Panc1 (cell line): ENCODE data around the gene SNED1. TPM values are rescaled to one million over a fixed set of nuclear protein-coding genes. Genes with fewer than 3 reads are reported as not detected.

Source experiments
- ATAC-seq: fragments of 200-7000 bp; cut with Tn5 transposase; 2 replicates; pipeline ENCODE4 v1.9.1; 2020; ENCODE audit warnings: mild to moderate bottlenecking, moderate library complexity
- BruUV-seq: library from RNA; stranded (reverse); fragments of 400-500 nt; replicated peaks from 2 replicates; lab custom pipeline; 2021; lab: Mats Ljungman, UMichigan
- CTCF ChIA-PET: fragments of 300-600 bp; sonication (Branson Sonifier 250); formaldehyde crosslinking; loops from one replicate; lab custom pipeline; 2022; ENCODE audit warnings: antibody characterized with exemption; lab: Charles Lee
- POLR2A ChIA-PET: fragments of 300-600 bp; sonication (Branson Sonifier 250); formaldehyde crosslinking; loops from one replicate; lab custom pipeline; 2022; ENCODE audit warnings: antibody characterized with exemption; lab: Charles Lee
- DNase-seq: peaks from one replicate; pipeline ENCODE4 v3.0.0-alpha.2; 2010; ENCODE audit warnings: low read depth, low spot score
- H3K27ac ChIP-seq: 2 replicates; pipeline ENCODE4 v1.5.1; 2011; ENCODE audit warnings: mild to moderate bottlenecking, low read length, inconsistent platforms
- H3K27me3 ChIP-seq: fragments of 200-500 bp; sonication (Bioruptor generic); 2 replicates; pipeline ENCODE4 v1.6.0; 2014; ENCODE audit warnings: low read length, inconsistent platforms; ENCODE audit not compliant: control insufficient read depth, insufficient read depth
- H3K36me3 ChIP-seq: fragments of 200-500 bp; sonication (Bioruptor generic); 2 replicates; pipeline ENCODE4 v1.5.1; 2014; ENCODE audit warnings: inconsistent platforms, mild to moderate bottlenecking, low read length, moderate library complexity; ENCODE audit not compliant: control insufficient read depth, insufficient read depth
- H3K4me1 ChIP-seq: 2 replicates; pipeline ENCODE4 v1.5.1; 2011; ENCODE audit warnings: inconsistent platforms, mild to moderate bottlenecking, low read length, moderate library complexity; ENCODE audit not compliant: control insufficient read depth, insufficient read depth
- H3K4me3 ChIP-seq, 2 experiments: 2 replicates each; pipeline ENCODE4 v1.5.1; 2011 to 2012; ENCODE audit warnings: low read depth in 2 of 2, low read length in 2 of 2, mild to moderate bottlenecking in 2 of 2, inconsistent platforms in 1 of 2, moderate library complexity in 1 of 2
- H3K9me3 ChIP-seq: fragments of 200-500 bp; sonication (Bioruptor generic); 2 replicates; pipeline ENCODE4 v1.5.1; 2014; ENCODE audit warnings: low read depth, mild to moderate bottlenecking, inconsistent platforms, low read length, moderate library complexity; ENCODE audit not compliant: control insufficient read depth, insufficient read depth
- CTCF ChIP-seq: fragments of 450-650 bp; IDR thresholded peaks from 2 replicates; pipeline ENCODE4 v1.5.1; 2017; ENCODE audit warnings: mild to moderate bottlenecking
- POLR2AphosphoS5 ChIP-seq: IDR thresholded peaks from 2 replicates; pipeline ENCODE4 v1.6.1; 2012; ENCODE audit warnings: mild to moderate bottlenecking, low read depth, low read length, moderate library complexity
- REST ChIP-seq, 2 experiments: IDR thresholded peaks; 2 replicates each; pipeline ENCODE4 v1.6.1; 2011 to 2012; ENCODE audit warnings: low read depth in 2 of 2, control low read depth in 1 of 2, low read length in 1 of 2, mild to moderate bottlenecking in 1 of 2, moderate library complexity in 1 of 2; ENCODE audit not compliant: insufficient read depth in 1 of 2
- SIN3A ChIP-seq: IDR thresholded peaks from 2 replicates; pipeline ENCODE4 v1.6.1; 2012; ENCODE audit warnings: low read depth, mild to moderate bottlenecking, low read length, moderate library complexity, borderline replicate concordance; ENCODE audit not compliant: insufficient read depth
- TCF7L2 ChIP-seq: IDR thresholded peaks from 2 replicates; pipeline ENCODE4 v1.6.1; 2011; ENCODE audit warnings: mild to moderate bottlenecking, low read depth, low read length, inconsistent platforms
- in situ Hi-C: cut with HindIII; loops from 2 replicates; pipeline ENCODE4 v1.10.0; 2016; ENCODE audit warnings: low sequenced_read_pairs, low pct_unique_long_range_greater_than_20kb
- intact Hi-C: fragments of 100-400 bp; cut with micrococcal nuclease; formaldehyde crosslinking; loops from one replicate; pipeline ENCODE4 v1.10.0; 2022; ENCODE audit not compliant: unreplicated experiment
- total RNA-seq: library from RNA; stranded (reverse); gene quantifications from one replicate; pipeline ENCODE4 v1.2.1, GENCODE V29; 2021; ENCODE audit not compliant: unreplicated experiment

The SNED1 gene
- total RNA-seq, 1 experiment from 2014 or later, result 11.0 TPM

- Histone ChIP-seq H3K4me3 (no peak overlapping the region), H3K4me1 (peaks cover 28% of the 10 kb centered on the region), H3K27me3 (no peaks in the 10 kb centered on the region), H3K9me3 (peaks cover 13% of the 10 kb centered on the region; the same call in 1 of the 2 replicates), H3K36me3 (no peaks in the 10 kb centered on the region), H3K27ac (no peak overlapping the region)
- ChIA-PET CTCF (no interaction called here), POLR2A (no interaction called here)
- ATAC-seq (no peak), DNase-seq (no peak)
- TF ChIP-seq CTCF (no peak), POLR2AphosphoS5 (no peak), REST (IDR thresholded peaks at IDR 0.05; ENCODE audit: insufficient read depth in 1 of 2, low read depth in 2 of 2, low read length in 1 of 2) (no peak), SIN3A (no peak), TCF7L2 (no peak)
- BruUV-seq, result TSS peak; percentile 59
- intact Hi-C loops (no loop called here), in situ Hi-C loops (no loop called here)
These were observed 8.0 kb downstream of the SNED1 start for GRCh38 chr2:241006412-241006811.

- H3K4me3 ChIP-seq, result no peak overlapping the region
- H3K27ac ChIP-seq, result no peak overlapping the region
- DNase-seq (no peak), ATAC-seq (no peak)
- ChIA-PET CTCF (no interaction called here), POLR2A (no interaction called here)
- no peaks in the 10 kb centered on the region for H3K36me3 ChIP-seq
- no peaks in the 10 kb centered on the region for H3K27me3 ChIP-seq
- peaks cover 32% of the 10 kb centered on the region for H3K4me1 ChIP-seq
- no TSS peak for BruUV-seq
- TF ChIP-seq TCF7L2, result no peak
- TF ChIP-seq CTCF, result no peak
- no peak for TF ChIP-seq REST (IDR thresholded peaks at IDR 0.05; ENCODE audit: insufficient read depth in 1 of 2, low read depth in 2 of 2, low read length in 1 of 2)
- TF ChIP-seq SIN3A, result no peak
- no peak for TF ChIP-seq POLR2AphosphoS5
- intact Hi-C loops, result no loop called here
- in situ Hi-C loops, result no loop called here
- peaks cover 13% of the 10 kb centered on the region; the same call in 1 of the 2 replicates for H3K9me3 ChIP-seq
These were observed 8.7 kb downstream of the SNED1 start for GRCh38 chr2:241007111-241007510.
